Endothelial cell of umbilical vein (primary cell): Measurements from ENCODE around the gene TUNAR. TPM values are rescaled to one million over a fixed set of nuclear protein-coding genes. Genes with fewer than 3 reads are reported as not detected.

Experiments used
- BruUV-seq: library from RNA; stranded (reverse); fragments of 400-500 nt; replicated peaks from 2 replicates; lab custom pipeline; 2021; lab: Mats Ljungman, UMichigan
- CTCF ChIA-PET: fragments of 300-600, 350-600 bp; sonication (Branson Sonifier 250); formaldehyde crosslinking; loops from one replicate; lab custom pipeline; 2021; ENCODE audit warnings: antibody characterized with exemption, inconsistent platforms; lab: Charles Lee
- POLR2A ChIA-PET: fragments of 300-600, 350-600 bp; sonication (Branson Sonifier 250); formaldehyde crosslinking; loops from one replicate; lab custom pipeline; 2021; ENCODE audit warnings: antibody characterized with exemption, inconsistent platforms; lab: Charles Lee
- DNase-seq: peaks from one replicate; pipeline ENCODE4 v3.0.0-alpha.2; 2011; ENCODE audit warnings: low read depth, low spot score
- FAIRE-seq: peaks from 2 replicates; lab custom pipeline; 2011; peaks lifted over from hg19 to GRCh38; lab: Jason Lieb, UNC
- H2AFZ ChIP-seq: 2 replicates; pipeline ENCODE4 v1.6.0; 2012; ENCODE audit warnings: low read depth, low read length, control low read depth, inconsistent platforms
- H3K27ac ChIP-seq: 2 replicates; pipeline ENCODE4 v1.5.1; 2011; ENCODE audit warnings: low read depth, mild to moderate bottlenecking, control low read depth, low read length, moderate library complexity; ENCODE audit not compliant: insufficient read depth
- H3K27me3 ChIP-seq, 2 experiments: 2 replicates each; pipeline versions ENCODE4 v1.6.0 to v1.6.1; 2011; ENCODE audit warnings: low read length in 2 of 2, mixed read lengths in 1 of 2; ENCODE audit not compliant: control insufficient read depth in 2 of 2, insufficient read depth in 2 of 2
- H3K36me3 ChIP-seq, 2 experiments: 2 replicates in 1 of 2; 3 replicates in 1 of 2; pipeline ENCODE4 v1.5.1; 2011; ENCODE audit warnings: low read length in 2 of 2, mild to moderate bottlenecking in 1 of 2, moderate library complexity in 1 of 2; ENCODE audit not compliant: control insufficient read depth in 2 of 2, insufficient read depth in 2 of 2; ENCODE audit errors: extremely low read depth in 1 of 2
- H3K4me1 ChIP-seq: 3 replicates; pipeline ENCODE4 v1.5.1; 2011; ENCODE audit warnings: mild to moderate bottlenecking, low read length; ENCODE audit not compliant: control insufficient read depth, insufficient read depth; ENCODE audit errors: extremely low read depth
- H3K4me2 ChIP-seq: 2 replicates; pipeline ENCODE4 v1.6.1; 2011; ENCODE audit warnings: low read length, control low read depth, mixed read lengths; ENCODE audit not compliant: insufficient read depth
- H3K4me3 ChIP-seq, 3 experiments: fragments of 200-600 bp in 1 of 3; sonication (generic), shearing (Covaris generic) in 1 of 3; replicated peaks in 1 of 3; 2 replicates each; pipeline ENCODE4 v1.5.1; 2011 to 2016; ENCODE audit warnings: control low read depth in 3 of 3, low read length in 3 of 3, mild to moderate bottlenecking in 2 of 3, inconsistent platforms in 1 of 3, low read depth in 1 of 3, moderate library complexity in 1 of 3; ENCODE audit not compliant: insufficient read depth in 1 of 3
- H3K79me2 ChIP-seq: 2 replicates; pipeline ENCODE4 v1.6.0; 2012; ENCODE audit warnings: low read length, inconsistent platforms; ENCODE audit not compliant: control insufficient read depth, insufficient read depth
- H3K9ac ChIP-seq: replicated peaks from 2 replicates; pipeline ENCODE3; 2011; ENCODE audit warnings: low read length, control low read depth; ENCODE audit not compliant: insufficient read depth; ENCODE audit errors: extremely low read depth
- H3K9me1 ChIP-seq: replicated peaks from 3 replicates; pipeline ENCODE4 v1.6.0; 2011; ENCODE audit warnings: mild to moderate bottlenecking, low read length; ENCODE audit not compliant: control insufficient read depth, insufficient read depth; ENCODE audit errors: extremely low read depth
- H3K9me3 ChIP-seq: replicated peaks from 2 replicates; pipeline ENCODE4 v1.5.1; 2012; ENCODE audit warnings: low read length, inconsistent platforms; ENCODE audit not compliant: control insufficient read depth, insufficient read depth
- H4K20me1 ChIP-seq: replicated peaks from 2 replicates; pipeline ENCODE3; 2011; ENCODE audit warnings: mild to moderate bottlenecking, low read length; ENCODE audit not compliant: control insufficient read depth, insufficient read depth; ENCODE audit errors: extremely low read depth
- CTCF ChIP-seq, 2 donors: IDR thresholded peaks; 1 replicate in 1 of 2; 2 replicates in 1 of 2; pipeline ENCODE4 v1.5.1; 2011; ENCODE audit warnings: low read length in 2 of 2, mild to moderate bottlenecking in 2 of 2, moderate library complexity in 2 of 2, control low read depth in 1 of 2, inconsistent platforms in 1 of 2, low read depth in 1 of 2; ENCODE audit not compliant: insufficient read depth in 1 of 2; ENCODE audit errors: extremely low read depth in 1 of 2
- EZH2 ChIP-seq: IDR thresholded peaks from 2 replicates; pipeline ENCODE4 v1.6.1; 2012; ENCODE audit warnings: borderline replicate concordance, low read depth, mild to moderate bottlenecking, moderate library complexity, low read length, inconsistent platforms; ENCODE audit not compliant: severe bottlenecking
- FOS ChIP-seq: IDR thresholded peaks from 2 replicates; pipeline ENCODE4 v1.6.1; 2011; ENCODE audit warnings: mild to moderate bottlenecking, low read length, moderate library complexity, borderline replicate concordance; ENCODE audit not compliant: insufficient read depth
- GATA2 ChIP-seq: IDR thresholded peaks from 2 replicates; pipeline ENCODE4 v1.7.0; 2011; ENCODE audit warnings: low read depth, mild to moderate bottlenecking, moderate library complexity, mixed read lengths, low read length; ENCODE audit not compliant: insufficient read length, insufficient read depth
- JUN ChIP-seq: IDR thresholded peaks from 2 replicates; pipeline ENCODE4 v1.6.1; 2011; ENCODE audit warnings: borderline replicate concordance, low read depth; ENCODE audit not compliant: insufficient read length, insufficient read depth
- POLR2A ChIP-seq: IDR thresholded peaks from 2 replicates; pipeline ENCODE4 v1.6.1; 2012; ENCODE audit warnings: low read depth, mild to moderate bottlenecking, control low read depth, low read length
- POLR2AphosphoS5 ChIP-seq: IDR thresholded peaks from 2 replicates; pipeline ENCODE4 v1.6.1; 2012; ENCODE audit warnings: low read depth, mild to moderate bottlenecking, control low read depth, low read length, moderate library complexity; ENCODE audit not compliant: insufficient read depth
- dilution Hi-C: fragments of 300-500 bp; cut with MboI; formaldehyde crosslinking; loops from one replicate; pipeline ENCODE4 v1.15.0; 2019; ENCODE audit warnings: low sequenced_read_pairs; ENCODE audit not compliant: extremely low pct_ligation_motif_present
- intact Hi-C: fragments of 100-400 bp; cut with micrococcal nuclease; formaldehyde crosslinking; loops from one replicate; pipeline ENCODE4 v1.10.0; 2022
- polyA plus RNA-seq, 4 experiments: library from polyadenylated mRNA; depleted of rRNA in 3 of 4; stranded (reverse) in 3 of 4; unstranded in 1 of 4; fragments of >200 nt; gene quantifications; 2 replicates each; pipeline versions ENCODE4 v1.2.1 to v1.2.3, GENCODE V29; 2011 to 2012; ENCODE audit warnings: missing spikeins in 1 of 4
- total RNA-seq: library from RNA; stranded (reverse); gene quantifications from 2 replicates; pipeline ENCODE4 v1.2.3, GENCODE V29; 2021

TUNAR gene
- total and polyA plus RNA-seq, 2 donors (not counting 3 experiments of a cell fraction or from before 2014, with no cell fraction given), result not detected

GRCh38 chr14:95889236-95889979, 12.8 kb downstream of the TUNAR start:
- FAIRE-seq, result no peak
- Histone ChIP-seq H3K27ac (no peak overlapping the region), H3K4me2 (no peak overlapping the region), H3K9ac (no peak overlapping the region), H2AFZ (no peak overlapping the region), H3K9me1 (no peaks in the 10 kb centered on the region), H4K20me1 (no peaks in the 10 kb centered on the region), H3K9me3 (no peaks in the 10 kb centered on the region), H3K79me2 (no peaks in the 10 kb centered on the region), H3K4me1 (no peaks in the 10 kb centered on the region), H3K4me3 (no peak overlapping the region), H3K36me3 (no peaks in the 10 kb centered on the region), H3K27me3 (no peaks in the 10 kb centered on the region)
- intact Hi-C loops (no loop called here), dilution Hi-C loops (no loop called here)
- CTCF ChIA-PET, result no interaction called here
- TF ChIP-seq POLR2AphosphoS5 (no peak), POLR2A (no peak), FOS (no peak), EZH2 (no peak), CTCF (IDR thresholded peaks at IDR 0.05; ENCODE audit: extremely low read depth in 1 of 2, insufficient read depth in 1 of 2, low read depth in 1 of 2, low read length in 2 of 2) (no peak), JUN (no peak), GATA2 (no peak)
- no TSS peak for BruUV-seq
- no peak for DNase-seq
- POLR2A ChIA-PET, result no interaction called here
